MCF 10A (cell line): ENCODE results near the gene SLC9C1. TPM values are rescaled to one million over a fixed set of nuclear protein-coding genes. Genes with fewer than 3 reads are reported as not detected.

Experiments used
- BruUV-seq: library from RNA; stranded (reverse); fragments of 400-500 nt; replicated peaks from 2 replicates; lab custom pipeline; 2021; lab: Mats Ljungman, UMichigan
- CTCF ChIA-PET: fragments of 300-600 bp; sonication (Branson Sonifier 250); formaldehyde crosslinking; extraction: SDS; loops from one replicate; lab custom pipeline; 2021; ENCODE audit warnings: antibody characterized with exemption, inconsistent platforms; lab: Yijun Ruan, JAX
- POLR2A ChIA-PET: fragments of 300-600, 350-650 bp; sonication (Branson Sonifier 250); formaldehyde crosslinking; extraction: SDS; loops from one replicate; lab custom pipeline; 2020; ENCODE audit warnings: antibody characterized with exemption, inconsistent platforms; lab: Yijun Ruan, JAX
- DNase-seq: peaks from one replicate; pipeline ENCODE4 v3.0.0-alpha.2; 2018; ENCODE audit not compliant: unreplicated experiment
- H3K27ac Mint-ChIP-seq: one replicate; pipeline ENCODE4 v1.8.0; 2022; ENCODE audit warnings: mild to moderate bottlenecking, low read depth, mixed read lengths; ENCODE audit not compliant: unreplicated experiment
- H3K27me3 Mint-ChIP-seq: one replicate; pipeline ENCODE4 v1.8.0; 2022; ENCODE audit warnings: mixed read lengths; ENCODE audit not compliant: insufficient read depth, unreplicated experiment
- H3K36me3 Mint-ChIP-seq: one replicate; pipeline ENCODE4 v1.8.0; 2022; ENCODE audit warnings: mild to moderate bottlenecking, moderate library complexity, mixed read lengths; ENCODE audit not compliant: insufficient read depth, unreplicated experiment
- H3K4me1 Mint-ChIP-seq: one replicate; pipeline ENCODE4 v1.8.0; 2022; ENCODE audit warnings: mixed read lengths; ENCODE audit not compliant: insufficient read depth, unreplicated experiment
- H3K4me3 Mint-ChIP-seq: one replicate; pipeline ENCODE4 v1.8.0; 2022; ENCODE audit warnings: mild to moderate bottlenecking, moderate library complexity, mixed read lengths; ENCODE audit not compliant: unreplicated experiment
- H3K9me3 Mint-ChIP-seq: one replicate; pipeline ENCODE4 v1.8.0; 2022; ENCODE audit warnings: mixed read lengths; ENCODE audit not compliant: unreplicated experiment
- CTCF ChIP-seq: fragments of 200-600 bp; IDR thresholded peaks from one replicate; pipeline ENCODE4 v1.8.0; 2022; ENCODE audit warnings: antibody characterized with exemption, mild to moderate bottlenecking; ENCODE audit not compliant: unreplicated experiment
- intact Hi-C: fragments of 100-400 bp; cut with micrococcal nuclease; formaldehyde crosslinking; loops from 2 replicates; pipeline ENCODE4 v1.14.1; 2022
- microRNA-seq: library from miRNA; unstranded; fragments of <30 nt; microRNA quantifications from one replicate; pipeline ENCODE4 v1.2.0, GENCODE V29; 2022
- total RNA-seq: library from RNA; stranded (reverse); gene quantifications from 2 replicates; pipeline ENCODE4 v1.2.3, GENCODE V29; 2022

The SLC9C1 gene
- total RNA-seq, 1 experiment from 2014 or later: not detected

GRCh38 chr3:112093180-112093522 lies 200.9 kb downstream of the SLC9C1 start:
- H3K9me3 Mint-ChIP-seq: no peaks in the 10 kb centered on the region
- CTCF ChIA-PET: interaction anchor here (1.4 to 1.8 kb wide), 2 partner anchors 19 to 375 kb away, joined by 3 to 8 read pairs; no protein-coding TSS in a partner anchor
- intact Hi-C loops: no loop called here
- peaks cover 25% of the 10 kb centered on the region for H3K36me3 Mint-ChIP-seq
- DNase-seq: no peak
- no TSS peak for BruUV-seq
- no peaks in the 10 kb centered on the region for H3K27me3 Mint-ChIP-seq
- H3K4me3 Mint-ChIP-seq: no peak overlapping the region
- POLR2A ChIA-PET: no interaction called here
- no peak overlapping the region for H3K27ac Mint-ChIP-seq
- TF ChIP-seq CTCF: no peak
- peaks cover 29% of the 10 kb centered on the region for H3K4me1 Mint-ChIP-seq

- no TSS peak for BruUV-seq
- no peak for DNase-seq
Observed at GRCh38 chr3:112092496-112093179, 201.4 kb downstream of the SLC9C1 start.

GRCh38 chr3:112090887-112091586 lies 203.0 kb downstream of the SLC9C1 start:
- no peak overlapping the region for H3K4me3 Mint-ChIP-seq
- H3K4me1 Mint-ChIP-seq: peaks cover 29% of the 10 kb centered on the region
- no peaks in the 10 kb centered on the region for H3K9me3 Mint-ChIP-seq
- H3K27me3 Mint-ChIP-seq: no peaks in the 10 kb centered on the region
- POLR2A ChIA-PET: no interaction called here
- CTCF ChIA-PET: no interaction called here
- TF ChIP-seq CTCF: no peak
- intact Hi-C loops: no loop called here
- BruUV-seq: no TSS peak
- peaks cover 30% of the 10 kb centered on the region for H3K36me3 Mint-ChIP-seq
- DNase-seq: no peak
- H3K27ac Mint-ChIP-seq: no peak overlapping the region

More at GRCh38 chr3:112092496-112093179, 201.4 kb downstream of the SLC9C1 start:
- Mint-ChIP-seq H3K4me1 (peaks cover 29% of the 10 kb centered on the region), H3K9me3 (no peaks in the 10 kb centered on the region), H3K4me3 (no peak overlapping the region), H3K36me3 (peaks cover 25% of the 10 kb centered on the region), H3K27ac (no peak overlapping the region), H3K27me3 (no peaks in the 10 kb centered on the region)
- ChIA-PET POLR2A (no interaction called here), CTCF (interaction anchor here (0.6 to 1.8 kb wide), 4 partner anchors 19 to 375 kb away, joined by 3 to 8 read pairs (median 4); no protein-coding TSS in a partner anchor)
- intact Hi-C loops: no loop called here
- TF ChIP-seq CTCF: no peak

Small RNA genes lying within 50 kb of the gene (microRNA-seq; reads per million reads assigned to microRNA genes)
- gene MIR567: not detected

Other genes starting within 250 kb of the SLC9C1 start
- 10.4 and 16.1 TPM in 2 replicates for gene C3orf52, start 207.8 kb downstream of the SLC9C1 start, total RNA-seq
- gene GCSAM, start 161.0 kb downstream of the SLC9C1 start, total RNA-seq: 0.29 and 0.63 TPM in 2 replicates
- gene CD200, start 38.9 kb upstream of the SLC9C1 start, total RNA-seq: 0.44 TPM in 1 of 2 replicates, not detected in the other
- gene BTLA, start 205.3 kb upstream of the SLC9C1 start, total RNA-seq: not detected in 2 replicates